GM12864 (cell line): Measurements from ENCODE around the gene TEX29.

ENCODE experiments used
- DNase-seq: peaks from one replicate; pipeline ENCODE4 v3.0.0-alpha.2; 2011; ENCODE audit warnings: low read depth
- H3K4me3 ChIP-seq: 2 replicates; pipeline ENCODE4 v1.5.1; 2011; ENCODE audit warnings: mild to moderate bottlenecking, low read depth, low read length, control low read depth
- CTCF ChIP-seq: IDR thresholded peaks from 2 replicates; pipeline ENCODE4 v1.5.1; 2011; ENCODE audit warnings: low read depth, mild to moderate bottlenecking, moderate library complexity, low read length, control low read depth, inconsistent platforms; ENCODE audit errors: missing control alignments

The TEX29 gene

GRCh38 chr13:111319998-111320911, at the start of gene TEX29:
Gene TEX29 (plus strand): TSS chr13:111320642. CDS start chr13:111320891, 249 bp downstream.
- no peak within 1 kb of the TSS for H3K4me3 ChIP-seq
- DNase-seq: no peak
- TF ChIP-seq CTCF: no peak

DNA sequence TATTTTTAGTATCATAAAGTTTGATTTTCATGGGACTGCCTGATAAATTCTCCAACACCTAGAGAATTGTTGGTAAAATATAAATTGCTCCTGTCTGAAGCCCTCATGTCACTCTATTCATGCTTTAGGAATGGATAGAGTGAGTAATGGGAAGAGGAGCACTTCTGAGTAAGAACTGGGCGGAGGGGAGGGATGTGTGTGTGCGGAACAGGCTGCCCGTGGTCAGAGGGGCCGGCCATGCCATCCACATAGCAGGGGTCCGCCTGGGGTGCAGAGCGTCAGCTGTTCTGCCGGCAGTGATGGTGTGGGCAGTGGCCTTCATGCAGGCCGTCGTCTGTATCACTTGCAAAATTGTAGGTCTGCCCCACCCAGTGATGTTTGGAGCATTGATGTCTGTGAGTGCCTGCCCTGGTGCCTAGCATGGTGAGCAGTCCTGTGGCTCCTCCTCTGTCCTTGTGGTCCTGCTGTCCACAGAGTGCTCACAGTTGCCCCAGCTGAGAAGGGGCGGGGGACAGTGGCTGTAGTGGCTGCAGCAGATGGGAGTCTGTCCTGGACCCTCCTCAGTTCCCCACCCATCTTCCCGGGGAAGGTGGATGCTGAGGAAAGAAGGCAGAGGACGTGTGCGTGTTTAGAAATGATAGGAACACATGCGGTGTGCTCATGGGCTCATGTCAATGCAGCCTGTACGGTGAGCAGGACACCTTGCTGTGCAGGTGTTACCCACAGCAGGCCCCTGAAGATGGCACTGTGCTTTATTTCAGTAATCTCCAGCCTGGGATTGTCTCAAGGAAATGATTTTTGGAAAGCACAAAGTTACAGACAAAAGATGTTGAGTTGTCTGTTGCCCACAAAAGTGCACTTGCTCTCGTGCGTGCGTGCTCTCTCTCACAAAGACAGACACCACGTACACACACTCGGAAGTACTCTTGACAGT, 49.4 kb upstream of the TEX29 start:
- TF ChIP-seq CTCF: no peak

DNA sequence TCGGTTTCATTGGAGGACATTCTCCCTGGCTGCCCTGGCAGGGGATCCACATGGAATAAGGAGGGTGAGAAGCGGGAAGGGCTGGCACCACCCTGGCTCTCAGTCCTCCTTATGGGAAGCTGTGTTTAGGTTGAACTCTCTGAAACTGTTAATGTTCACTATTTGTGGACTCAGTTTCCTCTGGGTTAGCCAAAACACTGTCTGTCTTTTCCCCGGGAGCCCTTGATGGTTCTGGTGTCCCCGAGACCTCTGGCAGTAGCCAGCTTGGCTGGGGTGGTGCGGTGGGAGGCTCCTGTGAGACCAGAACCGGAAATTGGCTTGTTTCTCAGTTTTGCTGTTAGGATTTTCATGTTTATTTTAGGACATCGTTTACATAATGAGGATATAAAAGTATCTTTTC, 48.3 kb upstream of the TEX29 start:
- no peak for DNase-seq

More for the DNA sequence above, 49.4 kb upstream of the TEX29 start:
- DNase-seq: no peak
- H3K4me3 ChIP-seq: no peak overlapping the region

GRCh38 chr13:111275382-111275781, 45.1 kb upstream of the TEX29 start:
- TF ChIP-seq CTCF: no peak
- no peak overlapping the region for H3K4me3 ChIP-seq
- no peak for DNase-seq

More for the DNA sequence above, 48.3 kb upstream of the TEX29 start:
- TF ChIP-seq CTCF: no peak
- no peak overlapping the region for H3K4me3 ChIP-seq

DNA sequence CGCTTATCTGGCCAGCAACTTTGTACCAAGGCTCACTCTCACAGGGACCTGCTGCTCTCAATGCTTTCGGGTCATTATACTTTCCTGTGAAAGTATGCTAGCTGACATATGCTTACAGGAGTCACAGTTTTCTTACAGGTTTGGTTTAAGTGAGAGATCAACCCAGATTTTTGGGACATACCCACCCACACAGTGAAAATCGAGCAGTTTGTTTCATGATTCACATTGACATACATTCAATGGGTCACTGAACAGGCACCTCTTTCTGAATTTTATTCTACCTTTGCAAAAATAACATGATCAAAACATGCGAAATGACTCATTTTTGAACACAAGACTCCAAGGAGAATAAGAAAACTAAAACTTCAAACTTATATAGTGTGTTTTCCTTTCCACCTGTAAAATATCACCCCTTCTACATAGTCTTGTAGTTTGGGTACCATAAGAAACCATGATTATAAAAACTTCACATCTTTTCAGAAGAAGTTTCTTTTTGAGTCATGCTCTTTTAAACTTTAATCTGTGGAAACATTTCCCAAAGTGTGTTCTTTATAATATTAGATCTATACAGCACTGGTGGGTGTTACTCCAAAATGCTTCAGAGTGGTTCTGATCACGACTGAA, 44.3 kb upstream of the TEX29 start:
- no peak for DNase-seq
- TF ChIP-seq CTCF: no peak
- H3K4me3 ChIP-seq: no peak overlapping the region

DNA sequence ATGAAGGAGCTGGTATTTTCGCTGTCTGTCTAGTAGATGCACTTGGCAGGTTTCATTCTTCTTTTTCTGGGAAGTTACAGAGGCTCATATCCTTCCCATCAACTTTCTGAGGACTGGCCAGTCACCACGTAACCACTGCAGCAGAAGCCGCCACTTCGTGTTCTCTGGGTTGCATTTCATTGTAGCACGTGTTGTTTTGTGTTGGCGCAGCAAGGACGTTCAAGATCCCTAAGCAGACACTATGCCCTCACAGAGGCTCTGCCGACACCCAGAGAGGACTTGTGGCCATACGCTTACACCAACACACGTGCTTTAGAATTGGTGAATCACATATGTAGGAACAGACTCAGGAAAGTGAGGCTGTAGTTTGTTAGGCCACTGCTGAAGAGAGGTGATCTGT, 42.2 kb upstream of the TEX29 start:
- TF ChIP-seq CTCF: no peak
- DNase-seq: no peak

More for the DNA sequence above, 42.2 kb upstream of the TEX29 start:
- H3K4me3 ChIP-seq: no peak overlapping the region
